K562 (cell line): ENCODE measurements around the gene PHB1. TPM values are rescaled to one million over a fixed set of nuclear protein-coding genes. Genes with fewer than 3 reads are reported as not detected.

Experiments
- MLLT1 ChIP-seq, 2 experiments: fragments of 450-650 bp; IDR thresholded peaks; 2 replicates each; pipeline ENCODE4 v1.6.1; 2016
- NCOR1 ChIP-seq: fragments of 450-650 bp; IDR thresholded peaks from 2 replicates; pipeline ENCODE4 v1.6.1; 2016; ENCODE audit warnings: mild to moderate bottlenecking, moderate library complexity
- TAL1 ChIP-seq: fragments of 450-650 bp; IDR thresholded peaks from 2 replicates; pipeline ENCODE4 v1.6.1; 2016; ENCODE audit warnings: mild to moderate bottlenecking
- ZMIZ1 ChIP-seq, 2 experiments: fragments of 150-350 bp in 1 of 2; IDR thresholded peaks; 2 replicates each; pipeline ENCODE4 v1.6.1; 2012 to 2016; ENCODE audit warnings: low read depth in 2 of 2, low read length in 2 of 2, mild to moderate bottlenecking in 1 of 2, moderate library complexity in 1 of 2
- polyA plus RNA-seq, 8 experiments: library from polyadenylated mRNA; depleted of rRNA in 4 of 8; stranded (reverse) in 5 of 8; unstranded in 3 of 8; fragments of >200 nt; fragmentation: Nextera tagmentation in 2 of 8; fragmentation: Illumina TruSeq in 1 of 8; extraction: Ambion mirVana in 2 of 8; extraction: Trizol in 1 of 8; gene quantifications; 2 replicates each; pipeline versions ENCODE4 v1.2.1 to v1.2.3, GENCODE V29; 2011 to 2014; ENCODE audit warnings: inconsistent platforms in 1 of 8, missing spikeins in 1 of 8
- total RNA-seq, 7 experiments: library from RNA; depleted of rRNA in 6 of 7; stranded (reverse); fragments of >200 nt in 6 of 7; fragmentation: Illumina TruSeq in 2 of 7; extraction: Trizol in 2 of 7; gene quantifications; 2 replicates each; pipeline versions ENCODE4 v1.2.1 to v1.2.3, GENCODE V29; 2011 to 2021; ENCODE audit warnings: low replicate concordance in 1 of 7
- TF ChIP-seq, protein P1 (sequence below): sonication (generic); IDR thresholded peaks from 2 replicates; pipeline ENCODE4 v1.6.1; 2016
- TF ChIP-seq, protein P2 (sequence below): fragments of 250-450 bp; sonication (Bioruptor Pico); IDR thresholded peaks from 2 replicates; pipeline ENCODE4 v1.5.0; 2020; ENCODE audit warnings: mild to moderate bottlenecking

The PHB1 gene
- total and polyA plus RNA-seq, 9 of the 15 experiments (the other 6 are each of a cell fraction or from before 2014, with no cell fraction given): 191 to 818 (median 349) TPM

GRCh38 chr17:49359990-49360795, 54.5 kb downstream of the PHB1 start (continued):
- TF ChIP-seq MLLT1 (IDR thresholded peaks at IDR 0.05) (no peak), NCOR1 (no peak), ZMIZ1 (IDR thresholded peaks at IDR 0.05; ENCODE audit: low read depth in 2 of 2, low read length in 2 of 2) (no peak), TAL1 (no peak)
- TF ChIP-seq, protein P1, sequence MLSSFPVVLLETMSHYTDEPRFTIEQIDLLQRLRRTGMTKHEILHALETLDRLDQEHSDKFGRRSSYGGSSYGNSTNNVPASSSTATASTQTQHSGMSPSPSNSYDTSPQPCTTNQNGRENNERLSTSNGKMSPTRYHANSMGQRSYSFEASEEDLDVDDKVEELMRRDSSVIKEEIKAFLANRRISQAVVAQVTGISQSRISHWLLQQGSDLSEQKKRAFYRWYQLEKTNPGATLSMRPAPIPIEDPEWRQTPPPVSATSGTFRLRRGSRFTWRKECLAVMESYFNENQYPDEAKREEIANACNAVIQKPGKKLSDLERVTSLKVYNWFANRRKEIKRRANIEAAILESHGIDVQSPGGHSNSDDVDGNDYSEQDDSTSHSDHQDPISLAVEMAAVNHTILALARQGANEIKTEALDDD: 0 out of 2 replicates have a peak, but pooled peaks have one; percentile 24
- TF ChIP-seq, protein P2, sequence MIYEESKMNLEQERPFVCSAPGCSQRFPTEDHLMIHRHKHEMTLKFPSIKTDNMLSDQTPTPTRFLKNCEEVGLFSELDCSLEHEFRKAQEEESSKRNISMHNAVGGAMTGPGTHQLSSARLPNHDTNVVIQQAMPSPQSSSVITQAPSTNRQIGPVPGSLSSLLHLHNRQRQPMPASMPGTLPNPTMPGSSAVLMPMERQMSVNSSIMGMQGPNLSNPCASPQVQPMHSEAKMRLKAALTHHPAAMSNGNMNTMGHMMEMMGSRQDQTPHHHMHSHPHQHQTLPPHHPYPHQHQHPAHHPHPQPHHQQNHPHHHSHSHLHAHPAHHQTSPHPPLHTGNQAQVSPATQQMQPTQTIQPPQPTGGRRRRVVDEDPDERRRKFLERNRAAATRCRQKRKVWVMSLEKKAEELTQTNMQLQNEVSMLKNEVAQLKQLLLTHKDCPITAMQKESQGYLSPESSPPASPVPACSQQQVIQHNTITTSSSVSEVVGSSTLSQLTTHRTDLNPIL: no peak
